ENCODE data around the gene ELMO1.
A peak's percentile ranks its signal among the peaks of the same experiment; 100 is the strongest.

ELMO1 gene

DNA sequence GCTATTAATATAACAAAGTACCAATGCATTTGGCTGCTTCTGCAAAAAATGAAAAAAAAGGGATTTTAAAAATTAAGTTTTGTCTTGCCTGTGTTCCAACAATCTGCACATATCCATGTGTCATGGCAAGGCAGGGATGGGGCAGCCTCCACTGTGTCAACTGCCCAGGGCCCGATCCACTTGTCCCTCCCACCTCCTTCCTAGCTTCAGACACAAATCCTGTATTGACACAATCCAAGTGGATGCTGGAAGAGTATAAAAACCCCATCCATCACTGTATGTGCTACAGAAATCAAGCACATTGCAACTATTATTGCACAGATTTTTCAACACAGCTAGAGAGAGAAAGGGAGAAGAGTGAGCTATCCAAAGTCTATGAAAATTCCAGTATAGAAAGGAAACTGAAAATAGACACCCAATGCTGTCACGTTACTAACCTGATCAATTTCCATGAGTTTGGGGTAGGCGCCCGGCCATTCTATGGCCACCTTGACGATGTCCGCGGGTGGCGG, 106.4 kb downstream of the ELMO1 start:
- no peak for DNase-seq

DNA sequence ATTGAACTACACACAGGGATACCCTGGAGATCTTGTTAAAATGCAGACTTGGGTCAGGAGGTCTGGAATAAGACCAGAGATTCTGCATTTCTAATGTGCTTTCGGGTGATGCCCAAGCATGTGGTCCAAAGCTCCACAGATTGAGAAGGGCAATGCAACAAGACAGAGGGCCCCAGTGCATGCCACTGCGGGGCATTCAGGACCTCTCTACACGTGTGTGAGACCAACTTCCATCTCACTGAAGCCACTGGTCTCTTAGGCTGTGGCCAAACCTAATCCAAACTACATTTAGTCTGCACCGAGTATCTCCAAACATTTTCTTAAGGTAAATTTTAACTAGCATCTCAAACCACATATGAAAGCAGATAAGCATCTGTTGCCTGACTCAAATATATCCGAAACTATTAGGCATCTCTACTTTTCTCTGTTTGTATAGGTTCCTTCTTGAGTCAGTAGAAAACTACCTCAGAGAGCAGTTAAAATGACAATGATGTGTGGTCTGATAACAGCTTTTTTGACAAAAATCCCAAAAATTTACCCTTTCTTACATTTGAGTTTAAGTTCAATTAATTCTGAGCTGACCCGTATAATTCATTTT, 107.5 kb downstream of the ELMO1 start:
- DNase-seq: no peak

GRCh38 chr7:37338966-37339365, 109.7 kb downstream of the ELMO1 start:
- no peak for DNase-seq

DNA sequence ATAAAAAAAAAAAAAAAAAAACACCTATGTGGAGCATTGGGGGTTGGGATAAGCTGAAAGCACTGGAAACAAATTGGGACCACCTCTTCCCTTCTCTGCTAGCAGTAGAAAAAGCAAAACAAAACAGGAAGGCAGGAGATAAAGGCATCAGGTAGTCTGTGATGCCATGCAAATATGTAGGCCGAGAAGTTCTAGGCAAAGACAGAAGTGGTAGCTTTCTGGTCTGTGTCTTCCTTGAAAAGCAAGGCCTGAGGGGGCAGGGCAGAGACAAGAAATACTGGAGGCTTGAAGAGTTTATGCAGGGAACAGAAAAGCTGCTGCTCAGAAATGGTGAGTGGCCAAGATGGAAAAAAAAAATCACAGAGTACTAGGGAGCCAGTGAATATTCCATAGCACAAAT, 111.1 kb downstream of the ELMO1 start:
- DNase-seq: no peak

DNA sequence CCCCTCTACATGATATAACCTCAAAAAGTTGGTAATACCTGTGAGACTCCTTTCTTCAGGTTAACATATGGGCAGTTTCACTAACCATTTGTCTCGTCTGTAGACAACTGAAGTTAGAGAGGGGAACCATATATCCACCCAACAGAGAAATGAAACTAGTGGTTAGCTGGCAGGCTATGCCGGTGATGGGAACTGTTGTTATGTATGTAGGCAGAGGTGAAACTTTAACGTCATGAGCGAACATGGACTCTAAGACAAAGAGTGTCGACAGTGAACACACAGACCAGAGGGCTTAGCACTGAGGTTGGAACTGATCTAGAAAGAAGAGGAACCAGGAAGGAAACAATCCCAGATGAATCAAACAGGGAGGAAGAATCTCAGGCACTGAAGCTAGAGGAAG, 112.4 kb downstream of the ELMO1 start:
- no peak for DNase-seq

- no peak for DNase-seq
Observed at GRCh38 chr7:37333075-37333474, 115.6 kb downstream of the ELMO1 start.

DNA sequence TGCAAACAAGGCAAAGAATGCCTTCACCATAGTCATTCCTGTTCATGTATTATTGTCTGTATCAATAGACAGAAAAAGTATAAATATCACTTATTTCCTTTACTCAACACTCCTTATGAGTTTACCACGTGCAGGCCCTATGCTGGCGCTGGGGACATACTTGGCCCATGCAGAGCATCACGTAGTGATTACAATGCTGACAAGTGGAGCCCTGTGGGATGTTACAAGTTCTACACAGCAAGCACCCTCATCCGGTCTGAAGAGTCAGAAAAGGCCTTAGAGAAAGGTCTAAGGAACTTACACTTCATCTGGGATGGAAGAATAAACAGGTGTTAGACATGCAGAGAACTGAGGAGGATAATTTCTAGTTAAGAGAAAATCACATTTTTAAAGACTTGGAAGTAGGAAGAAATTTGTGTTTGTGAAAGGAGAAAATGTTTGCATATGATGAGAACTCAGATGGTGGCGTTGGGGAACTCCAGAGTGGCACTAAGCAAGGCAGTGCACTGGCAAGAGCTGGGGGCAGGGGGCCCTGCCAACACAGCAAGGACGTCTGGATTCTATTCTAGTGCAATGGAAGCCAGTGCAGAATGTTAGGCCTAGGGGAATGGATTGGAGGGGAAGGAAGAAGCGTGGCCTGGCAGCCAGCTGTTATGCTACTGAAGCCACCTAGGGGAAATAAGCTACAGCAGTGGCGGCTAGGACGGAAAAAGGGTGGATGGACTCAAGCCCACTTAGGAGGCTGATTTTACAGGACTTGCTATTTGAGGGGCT, 116.2 kb downstream of the ELMO1 start:
- DNase-seq: no peak

GRCh38 chr7:37330775-37331174, 117.9 kb downstream of the ELMO1 start:
- no peak for DNase-seq

DNA sequence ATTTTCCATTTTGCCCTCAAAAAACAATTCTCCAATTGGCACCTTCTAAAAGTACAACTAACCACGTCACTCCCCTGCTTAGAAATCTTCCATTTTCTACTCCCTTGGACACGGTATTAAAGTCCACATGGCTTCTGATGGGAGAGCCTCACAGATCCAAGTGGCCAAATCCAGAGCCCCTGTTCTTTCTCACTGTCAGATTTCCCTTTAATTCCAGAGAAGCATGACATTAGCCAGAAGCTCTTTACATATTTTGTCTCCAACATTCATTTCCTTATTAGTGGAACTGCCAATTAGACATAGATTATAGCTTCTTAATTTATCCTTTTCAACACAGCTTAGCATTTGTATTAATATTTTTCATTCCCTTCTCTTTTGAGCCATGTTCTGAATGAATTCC, 118.7 kb downstream of the ELMO1 start:
- no peak for DNase-seq

- no peak for DNase-seq
Observed at GRCh38 chr7:37327288-37327687, 121.4 kb downstream of the ELMO1 start.

DNA sequence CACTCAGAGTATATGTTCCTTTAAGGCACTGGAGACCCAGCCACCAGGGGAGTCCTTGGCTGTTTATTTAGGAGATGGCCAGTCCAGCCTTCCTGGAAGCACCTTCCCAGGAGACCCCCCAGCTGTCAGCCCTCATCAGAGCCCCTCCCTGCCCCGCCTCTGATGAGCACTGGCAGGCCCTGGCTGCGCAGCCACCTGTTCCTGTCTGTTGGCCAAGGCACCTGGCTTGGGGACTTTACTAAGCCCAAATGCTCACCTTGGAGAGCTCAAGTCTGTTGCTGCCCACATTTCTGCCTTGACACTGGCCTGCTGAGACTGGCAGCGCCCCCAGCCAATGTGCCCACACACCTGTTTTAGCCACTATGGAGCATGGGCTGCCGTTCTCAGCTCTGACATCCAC, 124.7 kb downstream of the ELMO1 start:
- no peak for DNase-seq

GRCh38 chr7:37322831-37323230, 125.8 kb downstream of the ELMO1 start:
- DNase-seq: no peak

DNA sequence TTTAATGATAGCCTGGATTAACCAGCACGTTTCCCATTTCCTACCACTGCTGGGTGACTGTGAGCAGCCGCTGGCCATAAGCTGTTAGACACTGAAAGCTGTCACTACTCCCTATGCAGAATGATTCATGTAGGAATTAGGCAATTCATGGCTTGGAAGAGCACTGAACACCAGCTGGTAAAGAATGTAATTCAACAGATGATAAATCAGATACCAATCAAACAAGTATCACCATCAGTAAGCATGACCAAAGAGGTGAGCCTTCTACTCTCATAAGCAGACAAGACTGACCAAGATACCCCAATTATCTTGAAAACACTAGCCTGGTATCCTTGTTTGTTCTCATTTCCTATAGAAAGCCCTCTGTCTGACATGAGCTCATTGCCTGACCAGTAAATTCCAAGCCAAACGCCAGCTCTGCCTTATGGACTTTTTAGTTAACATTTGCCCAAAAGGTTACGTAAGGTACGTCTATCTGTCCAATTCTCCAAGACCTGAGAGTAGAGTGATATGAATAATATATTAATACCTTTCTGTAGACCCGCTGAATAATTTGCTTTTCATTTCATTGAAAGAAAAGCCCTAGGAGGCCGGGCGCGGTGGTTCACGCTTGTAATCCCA, 127.7 kb downstream of the ELMO1 start:
- no peak for DNase-seq

GRCh38 chr7:37320140-37320847, 128.4 kb downstream of the ELMO1 start:
- no peak for DNase-seq

DNA sequence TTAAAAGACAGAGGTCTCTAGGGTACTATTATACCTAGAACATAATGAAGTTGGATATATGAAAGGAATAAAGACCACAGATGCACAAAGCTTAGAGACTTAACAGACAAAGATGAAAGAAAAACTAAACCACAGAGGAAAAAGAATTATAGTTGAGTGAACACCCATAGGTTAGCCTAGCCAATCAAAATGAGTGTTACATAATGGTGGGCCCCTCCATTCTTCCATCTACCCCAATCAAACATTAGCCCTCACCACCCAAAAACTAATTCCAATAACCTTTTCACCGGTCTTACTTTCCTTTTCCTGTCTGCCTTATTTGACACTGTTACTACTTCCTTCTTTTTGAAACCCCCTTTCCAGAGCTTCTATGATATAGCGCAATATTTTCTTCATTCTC, 130.1 kb downstream of the ELMO1 start:
- no peak for DNase-seq

- DNase-seq: no peak
Observed at GRCh38 chr7:37315772-37316715, 132.6 kb downstream of the ELMO1 start.

DNA sequence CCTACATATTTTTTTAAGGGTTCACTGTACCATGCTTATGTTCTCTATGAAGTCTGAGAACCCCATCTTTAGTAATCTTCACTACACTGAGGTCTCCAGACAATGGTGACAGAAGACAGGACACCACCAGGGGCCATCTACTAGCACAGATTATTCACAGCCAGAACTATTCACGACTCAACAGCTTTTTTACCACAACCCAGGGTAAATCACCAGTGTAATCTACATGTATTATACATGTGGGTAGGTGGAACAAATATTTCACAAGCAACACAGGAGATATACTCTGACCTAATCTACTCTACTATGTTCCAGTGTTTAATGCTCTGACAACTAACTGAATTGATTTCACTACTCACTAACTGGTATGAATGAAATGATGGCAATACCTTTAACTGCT, 136.1 kb downstream of the ELMO1 start:
- no peak for DNase-seq

GRCh38 chr7:37311355-37311754, 137.3 kb downstream of the ELMO1 start:
- DNase-seq: peak; percentile 24 to 26

DNA sequence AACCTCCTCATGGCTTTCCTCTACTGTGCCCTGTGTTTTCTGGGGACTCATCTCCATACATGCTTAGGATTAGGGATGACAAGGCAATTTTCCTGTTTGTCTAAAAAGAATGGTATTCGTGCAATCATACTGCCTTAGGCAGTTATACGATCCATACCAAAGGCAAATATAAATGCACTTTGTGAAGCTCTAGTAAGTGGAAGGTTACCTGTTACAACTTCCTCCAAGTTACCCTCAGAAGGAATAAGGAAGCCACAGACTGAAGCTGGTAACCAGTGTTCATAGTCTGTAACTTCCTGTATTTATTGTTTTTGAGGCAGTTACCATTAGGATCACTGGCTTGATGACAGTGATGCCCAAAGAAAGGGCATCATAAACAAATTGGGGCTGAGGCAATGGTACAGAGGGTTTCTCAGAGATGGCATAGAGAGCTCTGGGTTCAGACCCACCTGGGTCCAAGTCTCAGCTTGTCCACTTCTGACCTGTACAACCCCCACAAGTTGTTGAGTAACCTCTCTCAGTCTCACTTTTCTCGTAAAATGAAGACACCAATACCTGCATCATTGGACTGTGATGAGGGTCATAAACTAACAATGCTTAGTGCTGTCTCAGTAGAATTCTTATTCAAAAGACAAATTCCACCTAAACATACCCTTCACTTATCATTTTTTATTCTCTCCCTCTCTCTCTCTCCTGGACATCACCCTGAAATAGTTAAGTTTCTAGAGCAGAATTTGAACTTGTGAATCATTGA, 138.2 kb downstream of the ELMO1 start:
- DNase-seq: no peak

GRCh38 chr7:37309493-37309892, 139.2 kb downstream of the ELMO1 start:
- no peak for DNase-seq

GRCh38 chr7:37304921-37305320, 143.7 kb downstream of the ELMO1 start:
- no peak for DNase-seq

DNA sequence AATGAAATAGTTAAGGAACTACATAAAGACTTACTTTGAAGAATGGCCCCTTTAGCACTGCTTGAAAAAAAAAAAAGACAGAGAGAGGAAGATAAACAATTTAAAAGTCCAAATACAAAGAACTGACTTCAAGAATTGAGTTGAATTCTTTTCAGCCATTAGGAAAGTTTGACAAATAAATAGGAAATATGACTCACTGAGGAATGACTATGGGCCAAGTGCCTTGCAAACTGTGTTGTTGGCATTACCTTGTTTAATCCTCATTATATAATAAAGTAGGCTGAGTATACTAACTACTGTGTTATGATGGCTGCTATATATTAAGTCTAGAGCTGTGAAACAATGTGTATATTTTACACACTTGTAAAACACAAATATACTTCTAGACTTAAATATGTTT, 151.1 kb downstream of the ELMO1 start:
- DNase-seq: no peak
